Natural killer cell treated with Interleukin-12 subunit alpha and Interleukin-12 subunit beta and Interleukin-15 and Interleukin-18, amount 100 ng/mL, for 72 hours (primary cell): ENCODE results near the gene B3GNT2. TPM values are rescaled to one million over a fixed set of nuclear protein-coding genes. Genes with fewer than 3 reads are reported as not detected.

ENCODE experiments used
- ATAC-seq, 2 donors: fragments of 150-1000 bp; cut with Tn5 transposase in 1 of 2; sonication (Bioruptor Pico), chemical (Tn5 transposase) in 1 of 2; 2 replicates each; pipeline ENCODE4 v1.10.0; 2021
- DNase-seq: peaks from one replicate; pipeline ENCODE4 v3.0.0; 2022; ENCODE audit warnings: low spot score
- H3K27ac Mint-ChIP-seq, 2 donors: 1 replicate in 1 of 2; 2 replicates in 1 of 2; pipeline ENCODE4 v1.8.0; 2022; ENCODE audit warnings: mixed read lengths in 2 of 2, mild to moderate bottlenecking in 1 of 2, moderate library complexity in 1 of 2
- H3K27me3 Mint-ChIP-seq, 2 donors: 1 replicate in 1 of 2; 2 replicates in 1 of 2; pipeline ENCODE4 v1.8.0; 2022; ENCODE audit warnings: mixed read lengths in 2 of 2
- H3K36me3 Mint-ChIP-seq: one replicate; pipeline ENCODE4 v1.8.0; 2022; ENCODE audit warnings: mixed read lengths
- H3K4me1 Mint-ChIP-seq, 2 donors: 1 replicate in 1 of 2; 2 replicates in 1 of 2; pipeline ENCODE4 v1.8.0; 2022; ENCODE audit warnings: low read depth in 2 of 2, mixed read lengths in 2 of 2, mild to moderate bottlenecking in 1 of 2
- H3K4me3 Mint-ChIP-seq: one replicate; pipeline ENCODE4 v1.8.0; 2022; ENCODE audit warnings: mixed read lengths
- H3K9me3 Mint-ChIP-seq: 2 replicates; pipeline ENCODE4 v1.8.0; 2022; ENCODE audit warnings: mixed read lengths
- total RNA-seq, 2 donors: library from RNA; stranded (reverse); gene quantifications; one replicate each; pipeline ENCODE4 v1.2.3, GENCODE V29; 2022

B3GNT2 gene
- total RNA-seq, 2 donors from 2014 or later, result 29.8 to 31.0 TPM

DNA sequence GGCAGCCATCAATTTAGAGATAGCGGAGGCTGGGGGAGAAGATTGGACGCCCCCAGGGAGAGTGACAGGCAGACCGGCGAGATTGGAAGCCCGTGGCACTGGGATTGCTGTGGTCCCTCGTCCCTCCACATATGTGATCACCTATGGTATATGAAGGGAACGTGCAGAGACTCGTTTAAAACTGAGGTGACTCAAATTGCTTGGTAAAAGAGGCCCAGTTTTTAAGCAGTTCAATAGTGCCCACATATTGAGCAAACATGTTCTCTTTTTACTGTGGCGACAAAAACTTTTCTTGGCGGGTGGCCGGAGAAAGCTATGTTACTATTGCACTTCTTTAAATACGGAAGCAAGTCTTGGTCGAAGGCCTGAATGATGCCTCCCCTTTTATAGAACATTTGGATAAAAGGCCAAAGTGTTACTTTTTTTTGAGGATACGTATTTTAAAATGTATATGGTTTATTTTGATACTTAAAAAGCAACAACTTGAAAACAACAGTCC is 9.1 kb downstream of the B3GNT2 start:
- H3K9me3 Mint-ChIP-seq, result peaks cover 3% of the 10 kb centered on the region
- H3K4me1 Mint-ChIP-seq, result peaks cover 83 to 87% of the 10 kb centered on the region in 2 donors
- peak overlapping the region in 1 of 2 donors; percentile 74 for H3K27ac Mint-ChIP-seq
- H3K4me3 Mint-ChIP-seq, result no peak overlapping the region
- DNase-seq, result no peak
- no peaks in the 10 kb centered on the region for H3K27me3 Mint-ChIP-seq
- no peaks in the 10 kb centered on the region for H3K36me3 Mint-ChIP-seq
- no peak for ATAC-seq

GRCh38 chr2:62205554-62205953 is 9.6 kb downstream of the B3GNT2 start:
- Mint-ChIP-seq H3K27ac (peak overlapping the region in 1 of 2 donors; percentile 74), H3K4me1 (peaks cover 81 to 85% of the 10 kb centered on the region in 2 donors), H3K27me3 (no peaks in the 10 kb centered on the region), H3K9me3 (peaks cover 3% of the 10 kb centered on the region), H3K36me3 (no peaks in the 10 kb centered on the region), H3K4me3 (no peak overlapping the region)
- peak; percentile 41 for DNase-seq
- no peak for ATAC-seq

- no peak overlapping the region for H3K4me3 Mint-ChIP-seq
- no peaks in the 10 kb centered on the region for H3K27me3 Mint-ChIP-seq
- H3K36me3 Mint-ChIP-seq, result no peaks in the 10 kb centered on the region
- H3K9me3 Mint-ChIP-seq, result peaks cover 3% of the 10 kb centered on the region
- DNase-seq (peak; percentile 49), ATAC-seq (no peak)
- H3K4me1 Mint-ChIP-seq, result peaks cover 80 to 84% of the 10 kb centered on the region in 2 donors
- H3K27ac Mint-ChIP-seq, result peak overlapping the region in 1 of 2 donors; percentile 78
Observed at GRCh38 chr2:62206024-62206423, 10.1 kb downstream of the B3GNT2 start.

GRCh38 chr2:62207491-62207890 is 11.6 kb downstream of the B3GNT2 start:
- Mint-ChIP-seq H3K4me1 (peaks cover 78 to 84% of the 10 kb centered on the region in 2 donors), H3K36me3 (peaks cover 6% of the 10 kb centered on the region), H3K4me3 (no peak overlapping the region), H3K9me3 (peaks cover 3% of the 10 kb centered on the region), H3K27ac (peak overlapping the region in 1 of 2 donors; percentile 78), H3K27me3 (no peaks in the 10 kb centered on the region)
- ATAC-seq, result no peak
- peak; percentile 10 for DNase-seq

DNA sequence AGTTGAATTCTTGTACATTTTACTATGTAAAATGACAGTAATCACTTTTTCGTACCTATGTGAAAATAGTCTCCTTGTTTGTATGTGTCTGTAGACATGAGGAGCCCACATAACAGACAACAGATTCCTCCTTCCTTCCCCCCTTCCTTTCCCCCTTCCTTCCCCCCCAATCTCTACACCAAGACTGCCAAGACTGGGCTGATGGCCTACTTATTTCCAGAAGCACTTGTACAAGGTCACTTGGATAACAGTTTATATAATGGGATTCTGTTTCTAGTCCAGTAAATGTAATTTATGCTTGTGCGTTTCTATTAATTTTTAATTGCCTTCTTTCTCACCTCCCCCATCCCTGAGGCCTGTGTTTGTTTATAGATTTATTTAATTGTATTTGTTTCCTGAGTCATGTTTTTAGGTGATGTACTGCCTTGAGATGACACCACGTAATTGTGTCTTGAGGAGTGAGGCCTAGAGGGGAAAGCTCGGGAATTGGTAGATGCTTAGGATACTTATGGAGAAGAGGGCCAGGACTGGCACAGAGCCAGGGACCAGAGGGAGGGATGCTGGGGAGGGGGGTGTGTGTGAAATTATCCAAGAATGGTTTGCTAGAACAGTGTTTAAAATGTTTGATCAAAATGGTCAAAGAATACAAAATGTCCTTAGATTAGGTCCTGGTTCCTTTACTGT is 12.3 kb downstream of the B3GNT2 start:
- H3K27me3 Mint-ChIP-seq, result no peaks in the 10 kb centered on the region
- no peak for ATAC-seq
- H3K4me1 Mint-ChIP-seq, result peaks cover 72 to 79% of the 10 kb centered on the region in 2 donors
- peaks cover 3% of the 10 kb centered on the region for H3K9me3 Mint-ChIP-seq
- H3K27ac Mint-ChIP-seq, result peak overlapping the region; percentile 67 to 78
- H3K4me3 Mint-ChIP-seq, result peak overlapping the region; percentile 63
- H3K36me3 Mint-ChIP-seq, result peaks cover 6% of the 10 kb centered on the region
- DNase-seq, result no peak

- Mint-ChIP-seq H3K9me3 (peaks cover 3% of the 10 kb centered on the region), H3K36me3 (peaks cover 6% of the 10 kb centered on the region), H3K27ac (peak overlapping the region; percentile 67 to 78), H3K4me3 (peak overlapping the region; percentile 63), H3K27me3 (no peaks in the 10 kb centered on the region), H3K4me1 (peaks cover 72 to 79% of the 10 kb centered on the region in 2 donors)
- ATAC-seq, result peak; percentile 81 to 89
- DNase-seq, result peak; percentile 62
Observed at GRCh38 chr2:62208758-62209114, 12.8 kb downstream of the B3GNT2 start.

- Mint-ChIP-seq H3K27me3 (no peaks in the 10 kb centered on the region), H3K4me3 (peak overlapping the region; percentile 63), H3K27ac (peak overlapping the region; percentile 67 to 78), H3K4me1 (peaks cover 78 to 84% of the 10 kb centered on the region in 2 donors), H3K9me3 (peaks cover 3% of the 10 kb centered on the region), H3K36me3 (peaks cover 6% of the 10 kb centered on the region)
- peak; percentile 21 to 40 for ATAC-seq
- peak; percentile 32 for DNase-seq
Observed at GRCh38 chr2:62209427-62209991, 13.6 kb downstream of the B3GNT2 start.

GRCh38 chr2:62215306-62216064 is 19.6 kb downstream of the B3GNT2 start:
- no peak overlapping the region for H3K4me3 Mint-ChIP-seq
- H3K9me3 Mint-ChIP-seq, result peaks cover 3% of the 10 kb centered on the region
- peak overlapping the region in 1 of 2 donors; percentile 79 for H3K27ac Mint-ChIP-seq
- H3K36me3 Mint-ChIP-seq, result peaks cover 6% of the 10 kb centered on the region
- peaks cover 84 to 88% of the 10 kb centered on the region in 2 donors for H3K4me1 Mint-ChIP-seq
- DNase-seq (peak; percentile 38), ATAC-seq (no peak)
- no peaks in the 10 kb centered on the region for H3K27me3 Mint-ChIP-seq

DNA sequence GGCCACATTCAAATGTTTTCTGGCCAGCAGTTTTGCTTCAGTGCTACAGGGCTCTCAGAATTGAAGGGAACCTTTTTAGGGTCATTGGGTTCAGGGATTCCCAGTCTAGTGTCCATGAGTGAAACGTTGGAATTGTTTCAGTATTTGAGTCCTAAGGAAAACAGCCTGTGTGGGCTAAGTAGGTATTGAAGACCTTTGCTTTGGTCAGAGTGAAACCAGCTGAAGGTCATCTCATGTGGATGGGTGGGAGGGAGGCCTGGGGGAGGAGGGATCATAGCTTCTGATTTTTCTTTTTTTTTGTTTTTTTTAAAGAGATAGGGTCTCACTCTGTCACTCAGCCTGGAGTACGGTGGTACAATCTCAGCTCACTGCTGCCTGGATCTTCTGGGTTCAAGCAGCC is 20.2 kb downstream of the B3GNT2 start:
- Mint-ChIP-seq H3K36me3 (peaks cover 6% of the 10 kb centered on the region), H3K27ac (peak overlapping the region; percentile 47 to 79), H3K27me3 (no peaks in the 10 kb centered on the region), H3K4me1 (peaks cover 87 to 90% of the 10 kb centered on the region in 2 donors), H3K9me3 (peaks cover 3% of the 10 kb centered on the region), H3K4me3 (no peak overlapping the region)
- ATAC-seq (no peak), DNase-seq (no peak)

- H3K27me3 Mint-ChIP-seq, result no peaks in the 10 kb centered on the region
Observed at GRCh38 chr2:62216616-62217015, 20.7 kb downstream of the B3GNT2 start.

GRCh38 chr2:62217421-62217820 is 21.5 kb downstream of the B3GNT2 start:
- Mint-ChIP-seq H3K36me3 (peaks cover 6% of the 10 kb centered on the region), H3K27ac (peak overlapping the region; percentile 47 to 79), H3K27me3 (no peaks in the 10 kb centered on the region), H3K4me3 (peak overlapping the region; percentile 42), H3K4me1 (peaks cover 88 to 90% of the 10 kb centered on the region in 2 donors), H3K9me3 (no peaks in the 10 kb centered on the region)
- peak; percentile 12 for DNase-seq
- no peak for ATAC-seq

More at GRCh38 chr2:62216616-62217015, 20.7 kb downstream of the B3GNT2 start:
- peak; percentile 67 to 78 for ATAC-seq
- H3K27ac Mint-ChIP-seq, result peak overlapping the region; percentile 47 to 79
- H3K4me1 Mint-ChIP-seq, result peaks cover 88 to 90% of the 10 kb centered on the region in 2 donors
- peak overlapping the region; percentile 42 for H3K4me3 Mint-ChIP-seq
- H3K9me3 Mint-ChIP-seq, result peaks cover 2% of the 10 kb centered on the region
- peak; percentile 63 for DNase-seq
- H3K36me3 Mint-ChIP-seq, result peaks cover 5% of the 10 kb centered on the region

DNA sequence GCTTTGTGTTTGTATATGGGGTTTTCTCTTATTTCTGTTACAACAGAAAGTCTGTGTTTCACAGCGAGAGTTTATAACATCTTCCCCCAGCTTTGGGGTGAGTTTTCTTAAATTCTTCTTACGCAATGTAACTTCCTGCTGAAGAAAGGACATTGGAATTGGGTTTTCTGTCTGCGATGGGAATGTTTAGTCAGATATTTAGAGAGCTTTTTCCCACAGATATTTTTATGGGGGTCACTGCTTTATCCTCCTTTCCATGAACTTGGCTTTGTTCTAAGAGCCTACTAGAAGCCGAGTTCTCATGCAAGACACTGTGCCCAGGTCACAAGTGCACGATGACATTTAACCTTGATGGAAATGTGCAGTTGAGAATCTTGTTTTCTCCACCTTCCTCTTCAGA is 22.1 kb downstream of the B3GNT2 start:
- peaks cover 92% of the 10 kb centered on the region in 2 donors for H3K4me1 Mint-ChIP-seq
- H3K4me3 Mint-ChIP-seq, result peak overlapping the region; percentile 37
- peak overlapping the region; percentile 27 to 79 for H3K27ac Mint-ChIP-seq
- H3K36me3 Mint-ChIP-seq, result peaks cover 11% of the 10 kb centered on the region
- ATAC-seq (no peak), DNase-seq (peak; percentile 8)
- H3K9me3 Mint-ChIP-seq, result no peaks in the 10 kb centered on the region
- H3K27me3 Mint-ChIP-seq, result no peaks in the 10 kb centered on the region

- no peaks in the 10 kb centered on the region for H3K9me3 Mint-ChIP-seq
- peaks cover 84 to 85% of the 10 kb centered on the region in 2 donors for H3K4me1 Mint-ChIP-seq
- peak overlapping the region; percentile 37 for H3K4me3 Mint-ChIP-seq
- DNase-seq (peak; percentile 31), ATAC-seq (peak; percentile 60 to 67)
- H3K36me3 Mint-ChIP-seq, result peaks cover 24% of the 10 kb centered on the region
- no peaks in the 10 kb centered on the region for H3K27me3 Mint-ChIP-seq
- peak overlapping the region; percentile 68 to 79 for H3K27ac Mint-ChIP-seq
Observed at GRCh38 chr2:62219407-62220159, 23.7 kb downstream of the B3GNT2 start.
